ENCODE results near the gene MACO1. TPM values are rescaled to one million over a fixed set of nuclear protein-coding genes. Genes with fewer than 3 reads are reported as not detected.

Gene MACO1
- total RNA-seq, 1 experiment from 2014 or later: 23.5 TPM

DNA sequence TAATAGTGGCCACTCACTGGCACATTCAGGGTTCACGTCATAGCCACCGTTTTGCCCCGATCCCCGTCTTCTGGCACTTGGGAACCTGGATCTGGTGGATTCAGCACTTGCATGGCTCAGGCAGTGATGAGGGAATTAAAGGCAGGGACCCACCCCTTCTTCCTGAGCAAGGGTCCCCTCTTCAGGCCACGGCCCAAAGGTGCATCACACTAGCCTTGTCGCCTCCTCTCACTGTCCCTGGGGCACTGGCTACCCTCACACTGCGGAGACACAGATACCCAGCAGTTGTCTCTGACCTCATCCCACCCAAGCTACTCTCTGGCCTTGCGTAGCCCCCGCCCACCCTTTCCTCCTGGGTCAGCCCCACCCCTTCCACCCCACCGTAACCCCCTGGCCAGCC lies 92.8 kb downstream of the MACO1 start:
- peak; percentile 35 for DNase-seq (ENCODE audit: low read depth)

DNA sequence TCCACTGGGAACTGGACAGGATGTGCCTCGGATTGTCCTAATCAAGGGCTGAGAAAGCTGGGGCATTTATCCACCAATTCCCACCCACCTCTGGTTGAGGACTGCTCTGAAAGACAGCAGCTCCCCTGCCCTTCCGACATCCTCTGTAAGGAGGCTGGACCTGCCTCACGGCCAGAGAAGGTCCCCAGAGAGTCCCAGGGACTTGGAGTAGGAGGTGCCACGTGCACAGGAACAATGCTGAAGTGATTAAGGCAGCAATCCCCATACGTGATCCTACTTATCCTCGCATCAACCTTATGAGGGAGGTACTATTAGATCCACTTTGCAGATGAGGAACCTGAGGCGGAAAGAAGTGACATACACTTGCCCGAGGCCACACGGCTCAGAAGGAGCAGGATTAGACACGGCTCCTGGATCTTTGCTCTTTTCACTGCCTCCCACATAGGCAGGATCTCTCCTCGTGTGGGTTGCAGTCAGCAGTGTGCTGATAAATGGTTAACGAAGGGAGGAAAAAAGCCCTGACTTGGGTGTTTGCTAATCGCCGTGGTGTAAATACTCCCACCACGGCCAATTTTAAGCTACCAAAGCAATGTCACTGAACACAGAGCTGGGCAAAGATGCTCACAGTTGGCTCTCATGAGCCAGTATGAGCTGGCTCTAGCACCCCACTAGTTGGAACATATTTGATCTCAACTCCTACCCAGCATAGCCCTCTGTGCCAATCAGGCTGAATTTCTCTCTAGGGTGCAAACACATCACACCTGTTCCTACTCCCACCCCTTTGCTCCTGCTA lies 94.1 kb downstream of the MACO1 start:
- DNase-seq (ENCODE audit: low read depth): no peak

DNA sequence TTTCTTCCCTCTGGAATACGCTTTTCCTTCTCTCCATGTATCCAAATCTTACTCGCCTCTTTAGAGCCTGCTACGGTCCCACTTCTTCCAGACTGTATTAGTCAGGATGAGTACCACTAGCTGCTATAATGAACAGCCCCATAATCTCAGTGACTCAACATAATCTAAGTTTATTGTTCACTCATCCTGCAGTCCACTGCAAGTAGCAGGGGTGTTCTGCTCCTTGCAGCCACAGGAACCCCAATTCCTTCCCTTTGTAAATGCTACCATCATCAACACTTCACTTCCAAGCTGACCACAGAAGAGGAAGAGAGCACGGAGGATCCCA lies 94.6 kb downstream of the MACO1 start:
- no peak for DNase-seq (ENCODE audit: low read depth)

DNA sequence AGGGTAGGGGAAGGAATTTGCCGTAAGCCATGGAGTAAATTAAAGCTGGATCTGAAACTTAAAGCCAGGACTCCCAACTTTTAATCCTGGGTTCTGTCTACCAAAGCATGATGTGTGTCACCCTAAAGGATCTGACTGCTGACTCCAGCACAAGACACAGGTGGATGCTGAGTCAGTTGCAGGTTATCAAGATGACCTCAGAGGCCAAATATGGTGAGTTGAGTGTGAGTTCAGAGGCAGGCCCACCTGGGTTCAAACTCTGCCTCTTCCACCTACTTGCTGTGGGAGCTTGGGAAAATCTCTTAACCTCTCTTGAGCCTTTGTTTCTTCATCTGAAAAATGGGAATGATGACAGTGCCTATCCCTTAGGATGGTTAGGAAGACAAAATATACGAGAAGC lies 96.1 kb downstream of the MACO1 start:
- no peak for DNase-seq (ENCODE audit: low read depth)

DNA sequence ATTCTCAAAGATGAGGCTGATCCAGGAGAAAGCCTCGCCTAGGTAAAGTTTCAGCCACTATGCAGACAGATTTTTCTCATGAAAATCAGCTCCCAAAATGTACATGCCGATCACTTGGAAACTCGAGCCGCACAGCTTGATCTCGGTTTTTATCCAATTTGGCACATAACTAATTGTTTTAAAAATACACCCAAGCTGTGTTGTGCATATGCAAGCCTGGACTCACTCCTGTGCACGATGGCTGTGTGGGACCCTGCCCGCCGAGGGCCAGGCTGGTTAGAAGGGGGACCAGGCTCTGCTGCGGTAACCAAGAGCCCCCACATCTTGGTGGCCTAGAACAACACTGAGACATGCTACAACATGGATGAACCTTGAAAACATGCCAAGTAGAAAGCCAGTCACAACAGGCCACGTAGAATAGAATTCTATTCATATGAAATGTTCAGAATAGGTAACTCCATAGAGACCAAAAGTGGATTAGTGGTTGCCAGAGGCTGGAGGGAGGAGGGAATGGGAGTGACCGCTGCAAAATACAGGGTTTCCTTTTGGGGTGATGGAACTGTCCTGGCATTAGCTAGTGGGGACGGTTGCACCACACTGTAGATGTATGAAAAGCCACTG lies 96.6 kb downstream of the MACO1 start:
- DNase-seq (ENCODE audit: low read depth): no peak

DNA sequence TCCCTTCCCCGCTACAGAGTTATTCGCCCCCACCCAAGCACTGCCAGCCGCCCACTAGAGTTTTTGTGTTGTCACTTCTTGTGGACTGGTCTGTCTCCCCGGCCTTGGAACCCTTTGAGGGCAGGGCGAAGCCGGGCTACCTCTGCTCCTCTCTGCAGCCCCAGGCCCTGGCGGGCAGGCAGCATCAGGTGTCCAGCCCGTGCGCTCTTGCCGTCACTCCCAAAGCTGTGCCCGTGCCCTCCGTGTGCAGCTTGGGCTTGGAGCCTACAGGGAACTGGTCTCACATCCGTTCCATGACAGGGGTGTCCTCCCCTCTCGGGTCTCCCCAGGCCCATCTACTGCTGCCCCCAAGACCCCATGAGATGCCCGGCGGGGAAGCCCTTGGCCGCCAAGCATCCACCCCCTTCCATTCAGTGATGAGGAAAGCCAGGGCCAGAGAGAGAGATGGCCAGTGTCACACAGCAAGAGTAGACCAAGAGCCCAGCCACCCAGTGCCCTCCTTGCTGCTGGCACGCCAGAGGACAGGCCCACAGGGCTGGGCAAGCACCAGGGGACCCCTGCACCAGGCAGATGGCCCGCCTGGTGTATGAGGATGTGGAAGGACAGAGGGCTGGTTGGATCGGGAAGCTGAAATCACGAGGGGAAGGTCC lies 97.4 kb downstream of the MACO1 start:
- DNase-seq (ENCODE audit: low read depth): no peak

DNA sequence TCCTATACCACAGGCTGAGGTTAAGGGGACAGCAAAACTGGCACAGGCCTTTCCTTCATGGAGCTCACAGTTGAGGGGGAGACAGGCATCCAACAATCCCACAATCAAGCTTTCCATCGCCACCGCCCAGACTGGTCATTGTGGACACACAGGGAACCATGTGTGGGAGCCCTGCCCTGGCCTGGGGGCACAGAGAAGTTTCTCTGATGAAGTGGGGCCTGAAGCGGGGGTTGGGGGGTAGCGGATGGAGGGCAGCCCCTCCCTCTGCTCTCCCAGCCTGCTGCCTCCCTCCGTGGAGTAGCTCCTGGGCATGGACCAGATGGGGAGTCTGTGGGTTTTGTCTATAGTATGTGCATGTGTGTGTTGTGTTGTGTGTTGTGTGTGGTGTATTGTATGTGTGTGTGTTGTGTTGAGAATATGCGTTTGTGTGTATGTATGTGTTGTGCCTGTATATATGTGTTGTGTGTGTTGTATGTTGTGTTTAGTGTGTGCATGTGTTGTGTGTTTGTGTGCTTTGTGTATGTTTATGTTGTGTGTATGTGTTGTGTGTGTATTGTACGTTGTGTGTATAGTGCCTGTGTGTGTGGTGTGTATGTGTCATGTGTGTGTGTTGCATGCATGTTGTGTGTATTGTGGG lies 98.3 kb downstream of the MACO1 start:
- no peak for DNase-seq (ENCODE audit: low read depth)

DNA sequence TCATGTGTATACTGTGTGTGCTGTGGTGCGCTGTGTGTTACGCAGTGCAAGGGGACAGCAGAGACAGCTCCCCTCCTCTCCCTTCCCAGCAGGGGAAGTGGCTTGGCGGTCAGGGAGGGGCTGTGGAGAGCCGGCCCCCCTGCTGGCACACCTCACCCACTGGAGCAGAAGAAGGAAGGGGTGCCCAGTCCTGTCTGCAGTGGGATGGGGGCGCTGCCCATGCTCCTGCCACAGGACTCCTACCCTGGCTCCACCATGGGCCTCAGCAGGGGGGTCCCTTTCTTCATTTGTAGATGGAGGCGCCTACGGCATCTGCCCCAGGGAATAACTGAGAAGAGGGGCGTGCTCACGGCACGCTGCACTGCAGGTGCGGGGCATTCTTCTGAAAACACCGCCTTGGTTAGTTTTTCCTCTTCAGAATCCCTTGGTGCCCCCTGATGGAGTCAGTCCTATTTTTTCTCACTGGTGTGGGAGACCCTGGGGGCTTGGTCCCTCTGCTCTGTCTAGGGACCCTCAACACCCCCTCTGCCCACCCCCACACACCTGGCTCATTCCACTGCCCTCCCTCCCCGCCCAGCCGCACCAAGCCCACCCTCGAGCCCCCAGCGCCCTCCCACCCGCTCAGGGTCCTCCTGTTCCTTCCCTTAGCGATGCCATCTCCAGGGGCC lies 99.0 kb downstream of the MACO1 start:
- no peak for DNase-seq (ENCODE audit: low read depth)

DNA sequence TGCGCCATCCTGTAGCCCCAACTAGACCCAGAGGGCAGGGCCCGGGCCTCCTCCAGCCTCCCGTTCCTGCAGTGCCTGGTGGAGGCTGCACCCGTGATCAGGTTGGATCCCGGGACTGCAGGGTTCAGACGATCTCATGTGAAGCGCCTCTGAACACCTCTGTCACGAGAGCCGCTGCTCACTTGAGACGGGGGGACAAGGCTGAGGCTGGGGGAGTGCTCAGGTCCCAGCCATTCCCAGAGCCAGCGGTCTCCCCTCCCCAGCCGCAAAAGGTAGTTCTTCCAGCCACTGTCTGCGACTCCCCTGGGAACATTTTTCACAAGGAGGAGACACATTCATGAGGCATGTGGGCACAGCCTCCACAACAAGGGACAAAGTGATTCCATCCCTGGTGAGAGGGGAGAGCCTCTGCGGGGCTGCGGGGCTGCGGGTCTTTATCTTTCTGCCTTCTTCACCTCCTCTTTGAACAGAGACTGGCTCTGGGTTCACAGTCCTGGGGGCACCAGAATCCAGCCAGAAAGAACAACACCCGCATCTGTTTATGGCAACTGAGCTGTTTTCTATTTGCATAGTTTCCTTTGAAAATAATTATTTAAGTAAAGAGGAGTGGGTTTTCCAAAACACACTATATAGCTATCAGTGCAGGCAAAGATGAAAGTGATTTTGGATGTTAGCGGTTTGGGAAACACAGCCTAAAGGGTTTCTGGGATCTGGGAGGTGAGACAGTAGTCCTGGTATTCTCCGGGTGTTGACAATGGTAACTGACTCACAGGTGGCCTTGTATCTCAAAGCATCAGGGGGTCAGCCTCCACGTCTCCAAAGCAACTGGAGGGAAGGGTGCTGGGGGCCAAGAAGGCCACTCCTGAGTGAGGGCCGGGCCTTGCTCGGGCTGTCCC lies 99.7 kb downstream of the MACO1 start:
- DNase-seq (ENCODE audit: low read depth): peak; percentile 23

DNA sequence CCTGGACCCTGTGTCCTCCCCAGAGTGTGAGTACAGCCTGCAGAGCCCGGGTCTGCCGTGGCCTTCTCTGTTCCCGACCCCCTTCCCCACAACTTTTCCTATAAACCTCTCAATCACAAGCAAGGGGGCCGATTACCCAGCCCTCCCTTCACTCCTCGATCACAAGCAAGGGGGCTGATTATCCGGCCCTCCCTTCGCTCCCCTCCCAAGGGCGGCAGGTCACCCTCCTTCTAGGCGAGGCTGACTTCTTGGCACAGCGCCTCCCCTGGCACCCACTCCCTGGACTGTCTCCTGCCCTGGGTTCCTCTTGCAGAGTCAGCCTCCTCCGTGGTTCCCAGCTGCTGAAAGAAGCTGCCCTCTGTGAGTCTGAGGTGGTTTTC lies 100.4 kb downstream of the MACO1 start:
- DNase-seq (ENCODE audit: low read depth): no peak

DNA sequence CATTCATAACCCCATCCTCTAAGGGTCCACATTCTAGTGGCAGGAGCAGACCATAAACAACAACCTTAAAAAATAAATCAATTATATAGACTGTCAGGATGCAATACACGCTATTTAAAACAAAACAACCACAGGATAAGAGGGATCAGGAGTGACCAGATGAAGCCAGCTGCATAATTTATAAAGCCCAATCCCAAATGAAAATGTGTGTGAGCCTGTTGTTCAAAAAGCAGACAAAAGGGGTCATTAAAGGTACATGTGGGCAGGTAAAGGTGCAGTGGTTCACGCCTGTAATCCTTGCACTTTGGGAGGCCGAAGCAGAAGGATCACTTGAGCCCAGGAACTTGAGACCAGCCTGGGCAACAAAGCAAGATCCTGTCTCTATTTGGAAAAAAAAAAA lies 102.3 kb downstream of the MACO1 start:
- DNase-seq (ENCODE audit: low read depth): no peak

DNA sequence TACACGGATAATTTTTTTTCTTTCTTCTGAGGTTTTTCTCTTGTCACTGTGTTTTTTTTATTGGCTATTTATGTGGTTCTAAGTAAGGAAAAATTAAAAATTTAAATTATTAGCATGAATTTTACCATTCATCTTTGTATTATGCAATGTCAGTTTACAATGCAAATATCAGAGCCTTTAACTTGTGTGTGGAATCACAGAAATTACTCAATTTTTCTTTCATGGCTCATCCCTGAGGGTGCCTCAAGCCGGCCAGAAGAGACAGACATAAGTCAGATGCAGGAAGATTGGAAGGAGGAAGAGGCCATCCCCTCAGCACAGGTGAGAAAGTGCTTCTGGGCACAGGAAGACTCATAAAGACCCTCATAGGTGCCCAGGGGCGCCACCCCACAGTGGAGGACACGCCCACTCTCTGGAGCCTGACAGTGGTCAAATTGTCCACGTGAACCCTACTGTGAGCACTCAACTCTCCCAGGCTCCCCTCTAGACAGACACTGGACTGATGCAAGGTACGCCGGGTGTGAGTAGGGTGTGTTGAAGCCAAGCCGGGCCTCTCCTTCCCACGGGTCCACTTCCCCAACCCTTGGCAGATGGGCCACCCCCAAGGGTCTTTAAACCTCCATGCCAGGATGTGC lies 103.2 kb downstream of the MACO1 start:
- no peak for DNase-seq (ENCODE audit: low read depth)

DNA sequence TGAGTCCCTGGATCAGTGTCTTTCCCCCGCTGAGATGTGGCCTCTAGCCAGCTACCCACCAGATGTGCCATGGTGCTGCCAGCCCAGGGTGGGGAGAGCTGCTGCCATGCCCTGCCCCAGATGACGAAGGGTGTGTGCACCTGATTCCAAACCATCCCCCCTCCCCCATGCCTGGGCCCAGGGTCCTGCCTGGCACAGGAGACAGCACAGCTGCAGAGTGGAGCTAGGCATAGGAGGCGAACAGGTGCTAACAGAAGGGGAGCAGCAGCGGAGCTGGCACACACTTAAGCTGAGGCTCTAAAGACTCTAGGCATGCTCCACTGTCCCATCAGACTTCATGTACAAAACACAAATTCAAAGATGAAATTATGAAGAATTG lies 103.7 kb downstream of the MACO1 start:
- no peak for DNase-seq (ENCODE audit: low read depth)

DNA sequence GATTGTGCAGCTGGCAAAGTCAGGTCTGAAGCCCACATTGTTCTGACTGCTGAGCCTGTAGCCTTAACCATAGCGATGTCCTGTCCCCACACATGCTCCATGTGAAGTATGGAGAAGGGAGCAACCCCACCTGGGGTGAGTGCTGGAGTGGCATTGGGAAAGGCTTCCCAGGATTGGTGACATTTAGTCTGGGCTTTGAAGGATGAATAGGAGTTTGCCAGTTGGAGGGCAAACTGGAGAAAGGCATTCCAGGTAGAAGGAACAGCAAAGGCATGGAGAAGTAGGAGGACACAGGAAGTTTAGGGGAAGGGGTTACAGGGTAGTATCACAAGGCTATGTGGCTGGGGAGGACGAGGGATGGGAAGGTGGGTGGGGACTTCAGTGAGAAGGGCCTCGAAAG lies 105.4 kb downstream of the MACO1 start:
- no peak for DNase-seq (ENCODE audit: low read depth)

DNA sequence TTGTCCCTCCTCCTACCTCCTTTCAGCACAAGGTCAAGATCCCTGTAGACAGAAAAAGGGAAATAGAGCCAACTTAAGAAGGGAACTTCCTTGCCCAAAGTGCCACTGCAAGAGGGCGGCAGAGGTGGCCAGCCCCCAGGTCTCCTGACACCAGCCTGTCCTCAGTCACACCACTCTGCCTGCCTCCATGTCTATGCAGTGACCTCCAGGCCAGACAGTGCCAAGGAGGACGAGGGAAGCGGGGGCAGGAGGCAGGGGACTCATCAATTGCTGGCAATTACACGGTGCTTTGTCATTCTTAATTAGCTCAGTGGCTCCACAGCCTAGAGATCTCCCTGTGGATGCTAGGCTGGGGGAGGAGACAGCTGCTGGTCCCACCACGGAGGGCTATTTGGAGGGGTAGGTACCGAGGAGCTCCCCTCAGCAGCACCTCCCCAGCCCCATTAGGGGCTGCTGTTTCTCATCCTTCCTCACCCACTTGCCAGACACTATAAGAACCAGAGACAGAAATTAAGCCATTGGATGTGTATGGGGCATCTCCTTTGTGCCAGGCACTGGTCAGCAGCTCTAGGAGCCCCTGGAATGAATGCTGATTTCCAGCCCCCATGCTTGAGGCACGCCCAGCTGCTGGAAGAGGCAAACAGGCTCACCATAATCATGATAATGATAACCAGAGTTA lies 106.6 kb downstream of the MACO1 start:
- no peak for DNase-seq (ENCODE audit: low read depth)

DNA sequence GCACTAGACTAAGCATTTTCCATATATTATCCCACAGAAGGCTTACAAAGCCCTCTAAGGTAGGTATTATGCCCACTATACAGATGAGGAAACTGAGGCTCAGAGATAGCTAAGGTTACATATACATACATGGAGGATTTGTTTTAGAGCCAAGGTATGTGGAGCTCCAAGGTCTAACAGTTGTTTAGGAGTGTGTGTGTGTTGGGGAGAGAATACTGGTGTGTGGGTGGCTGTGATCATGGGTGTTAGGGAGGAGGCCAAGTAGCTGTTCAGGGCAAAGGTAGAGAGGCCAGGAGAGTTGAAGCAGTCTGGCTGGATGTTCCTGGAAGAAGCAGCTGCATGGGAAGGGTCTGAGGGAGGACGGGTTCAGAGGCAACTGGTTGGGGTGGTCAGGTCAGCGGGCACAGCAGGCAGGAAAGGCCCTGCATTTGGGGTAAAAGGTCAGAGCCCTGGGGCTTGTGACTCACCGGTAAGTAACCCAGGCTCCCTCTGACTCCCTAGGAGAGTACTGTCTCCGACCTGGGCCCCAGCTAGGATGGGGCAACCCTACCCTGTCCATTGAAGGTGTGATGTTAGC lies 107.6 kb downstream of the MACO1 start:
- DNase-seq (ENCODE audit: low read depth): peak; percentile 38

DNA sequence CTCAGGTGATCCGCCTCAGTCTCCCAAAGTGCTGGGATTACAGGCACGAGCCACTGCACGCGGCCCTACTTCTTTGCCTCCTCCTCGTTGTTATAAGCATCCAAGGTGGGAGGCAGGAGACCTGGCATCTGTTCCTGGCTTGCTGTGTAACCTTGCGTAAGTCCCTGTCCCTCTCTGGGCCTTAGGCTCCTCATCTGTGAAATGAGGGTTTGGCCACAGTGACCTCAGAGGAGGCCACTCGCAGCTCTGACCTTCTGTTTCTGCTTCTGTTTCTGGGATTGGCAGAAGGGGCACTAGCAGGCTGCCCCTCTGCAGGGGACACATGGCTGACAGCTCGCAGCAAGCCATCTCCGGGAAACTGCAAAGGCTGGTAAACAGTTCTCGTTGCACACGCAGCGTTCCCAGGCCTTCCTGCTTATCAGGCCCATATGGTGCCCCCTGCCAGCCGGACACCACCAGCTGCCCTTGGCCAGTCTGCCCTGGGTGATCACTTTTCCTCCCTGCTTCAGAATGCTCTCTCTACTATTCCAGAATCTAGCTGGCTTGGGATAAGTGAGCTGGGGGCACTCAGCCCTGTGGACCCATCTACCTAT lies 110.1 kb downstream of the MACO1 start:
- no peak for DNase-seq (ENCODE audit: low read depth)

DNA sequence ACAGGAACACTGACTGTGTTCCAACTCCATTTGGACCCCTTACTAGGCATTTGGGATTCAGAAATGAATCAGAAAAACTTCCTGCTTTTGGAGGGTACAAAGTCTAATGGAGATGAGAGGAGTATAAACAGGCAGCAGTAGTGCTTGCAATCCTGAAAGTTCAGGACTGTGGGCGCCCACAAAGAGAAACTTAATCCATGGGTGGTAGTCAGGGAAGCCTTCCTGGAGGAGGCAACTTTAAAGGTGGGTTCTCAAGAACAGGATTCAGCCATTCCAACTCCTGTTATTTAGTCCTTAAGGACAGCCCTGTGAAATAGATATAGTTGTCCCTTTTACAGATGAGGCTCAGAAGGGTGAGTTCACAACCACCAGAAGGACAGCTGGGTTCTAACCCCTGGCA lies 110.7 kb downstream of the MACO1 start:
- DNase-seq (ENCODE audit: low read depth): no peak

DNA sequence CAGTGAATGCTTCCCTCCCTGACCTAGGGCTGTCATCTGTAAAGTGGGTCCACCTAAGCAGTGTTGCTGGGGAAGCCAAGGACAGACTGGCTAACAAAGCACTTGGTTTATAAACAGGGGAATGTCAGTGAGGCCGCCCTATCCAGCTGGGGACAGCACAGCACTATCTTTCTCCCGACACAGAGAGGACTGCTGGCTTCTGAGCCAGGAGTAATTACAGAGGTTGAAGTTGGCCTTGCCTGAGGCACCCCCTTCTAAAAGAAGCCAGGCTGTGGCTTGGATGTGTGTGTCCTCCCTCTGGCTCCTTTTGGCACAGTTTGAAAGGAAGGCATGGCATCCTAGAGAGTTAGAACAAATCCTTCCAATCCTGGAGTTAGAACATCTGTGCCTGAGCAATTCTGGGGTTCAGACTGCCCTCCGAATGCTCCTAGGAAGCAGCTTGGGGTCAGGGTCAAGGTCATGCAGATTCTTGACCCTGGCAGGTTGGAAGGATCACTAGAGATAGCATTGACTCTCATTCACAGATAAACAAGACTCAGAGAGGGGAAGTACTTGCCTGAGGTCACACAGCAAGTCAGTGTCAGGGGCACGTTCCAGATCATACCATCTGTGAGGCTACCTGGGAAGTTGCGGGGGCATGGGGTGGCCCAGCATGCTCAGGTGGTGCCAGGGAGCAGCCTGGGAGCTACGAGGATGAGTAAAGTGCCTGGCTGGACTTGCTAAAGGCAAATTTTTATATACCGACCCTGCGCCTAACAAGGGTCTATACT lies 111.4 kb downstream of the MACO1 start:
- DNase-seq (ENCODE audit: low read depth): peak; percentile 53

Data from M059J (cell line).